HG03571 (cell line): ENCODE data around the gene SYNE1.
"Not testable (repeated sequence)": the region's sequence is repeated elsewhere in the genome, so short reads cannot be mapped to it uniquely, and the experiment has no call there.

Source experiments
- ATAC-seq: cut with Tn5 transposase; IDR thresholded peaks from one replicate; pipeline ENCODE4 v1.9.1; 2021; ENCODE audit not compliant: unreplicated experiment

The SYNE1 gene, protein sequence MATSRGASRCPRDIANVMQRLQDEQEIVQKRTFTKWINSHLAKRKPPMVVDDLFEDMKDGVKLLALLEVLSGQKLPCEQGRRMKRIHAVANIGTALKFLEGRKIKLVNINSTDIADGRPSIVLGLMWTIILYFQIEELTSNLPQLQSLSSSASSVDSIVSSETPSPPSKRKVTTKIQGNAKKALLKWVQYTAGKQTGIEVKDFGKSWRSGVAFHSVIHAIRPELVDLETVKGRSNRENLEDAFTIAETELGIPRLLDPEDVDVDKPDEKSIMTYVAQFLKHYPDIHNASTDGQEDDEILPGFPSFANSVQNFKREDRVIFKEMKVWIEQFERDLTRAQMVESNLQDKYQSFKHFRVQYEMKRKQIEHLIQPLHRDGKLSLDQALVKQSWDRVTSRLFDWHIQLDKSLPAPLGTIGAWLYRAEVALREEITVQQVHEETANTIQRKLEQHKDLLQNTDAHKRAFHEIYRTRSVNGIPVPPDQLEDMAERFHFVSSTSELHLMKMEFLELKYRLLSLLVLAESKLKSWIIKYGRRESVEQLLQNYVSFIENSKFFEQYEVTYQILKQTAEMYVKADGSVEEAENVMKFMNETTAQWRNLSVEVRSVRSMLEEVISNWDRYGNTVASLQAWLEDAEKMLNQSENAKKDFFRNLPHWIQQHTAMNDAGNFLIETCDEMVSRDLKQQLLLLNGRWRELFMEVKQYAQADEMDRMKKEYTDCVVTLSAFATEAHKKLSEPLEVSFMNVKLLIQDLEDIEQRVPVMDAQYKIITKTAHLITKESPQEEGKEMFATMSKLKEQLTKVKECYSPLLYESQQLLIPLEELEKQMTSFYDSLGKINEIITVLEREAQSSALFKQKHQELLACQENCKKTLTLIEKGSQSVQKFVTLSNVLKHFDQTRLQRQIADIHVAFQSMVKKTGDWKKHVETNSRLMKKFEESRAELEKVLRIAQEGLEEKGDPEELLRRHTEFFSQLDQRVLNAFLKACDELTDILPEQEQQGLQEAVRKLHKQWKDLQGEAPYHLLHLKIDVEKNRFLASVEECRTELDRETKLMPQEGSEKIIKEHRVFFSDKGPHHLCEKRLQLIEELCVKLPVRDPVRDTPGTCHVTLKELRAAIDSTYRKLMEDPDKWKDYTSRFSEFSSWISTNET (N-terminal part only)

GRCh38 chr6:152637296-152638047 is at the start of gene SYNE1:
Gene SYNE1 (minus strand): TSS chr6:152637362. CDS start chr6:152628331, 9,031 bp downstream.
- no peak for ATAC-seq

DNA sequence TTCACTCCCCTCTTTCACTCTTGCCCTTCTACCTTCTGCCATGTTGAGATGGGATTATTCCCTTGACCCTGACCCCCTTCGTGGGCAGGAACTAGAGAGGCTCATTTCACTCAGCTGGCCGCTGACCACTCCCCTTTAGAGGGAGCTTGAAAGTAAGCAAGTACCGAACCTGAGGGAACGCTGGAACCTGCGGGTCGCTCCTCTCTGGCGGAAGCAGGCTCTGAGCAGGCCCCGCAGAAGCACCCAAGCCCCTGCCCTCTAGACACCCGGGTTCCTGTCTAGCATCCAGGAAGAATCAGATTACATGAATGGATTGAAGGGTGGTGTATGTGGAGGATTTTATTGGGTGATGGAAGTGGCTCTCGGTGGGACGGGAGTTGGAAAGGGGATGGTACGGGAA is 48.7 kb upstream of the SYNE1 start:
- no peak for ATAC-seq

GRCh38 chr6:152682935-152683334 is 45.8 kb upstream of the SYNE1 start:
- not testable (repeated sequence) for ATAC-seq

GRCh38 chr6:152682141-152682540 is 45.0 kb upstream of the SYNE1 start:
- ATAC-seq, result no peak

- no peak for ATAC-seq
Observed at GRCh38 chr6:152680879-152681517, 43.8 kb upstream of the SYNE1 start.

GRCh38 chr6:152680151-152680550 is 43.0 kb upstream of the SYNE1 start:
- ATAC-seq, result no peak

DNA sequence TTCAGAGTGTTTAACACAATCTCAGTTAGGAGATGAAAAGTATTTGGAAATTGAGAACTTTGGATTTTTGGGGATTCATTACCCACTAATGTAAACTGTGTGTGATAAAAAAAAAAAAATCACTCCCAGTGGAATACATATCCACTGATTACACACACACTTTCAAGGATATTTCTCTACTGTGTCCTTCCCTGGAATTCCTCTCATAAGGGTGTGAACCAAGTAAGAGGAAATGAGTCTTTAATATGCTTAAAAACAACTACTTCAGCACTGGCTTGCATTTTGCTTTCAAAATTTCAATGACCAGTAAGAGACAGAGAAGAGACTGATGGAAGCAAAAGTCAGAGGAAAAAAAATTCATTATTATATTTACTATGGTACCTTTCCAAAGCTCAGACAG is 36.1 kb upstream of the SYNE1 start:
- ATAC-seq, result no peak

- no peak for ATAC-seq
Observed at GRCh38 chr6:152671171-152671570, 34.0 kb upstream of the SYNE1 start.

- no peak for ATAC-seq
Observed at GRCh38 chr6:152669895-152670294, 32.7 kb upstream of the SYNE1 start.

- ATAC-seq, result no peak
Observed at GRCh38 chr6:152661776-152662175, 24.6 kb upstream of the SYNE1 start.

DNA sequence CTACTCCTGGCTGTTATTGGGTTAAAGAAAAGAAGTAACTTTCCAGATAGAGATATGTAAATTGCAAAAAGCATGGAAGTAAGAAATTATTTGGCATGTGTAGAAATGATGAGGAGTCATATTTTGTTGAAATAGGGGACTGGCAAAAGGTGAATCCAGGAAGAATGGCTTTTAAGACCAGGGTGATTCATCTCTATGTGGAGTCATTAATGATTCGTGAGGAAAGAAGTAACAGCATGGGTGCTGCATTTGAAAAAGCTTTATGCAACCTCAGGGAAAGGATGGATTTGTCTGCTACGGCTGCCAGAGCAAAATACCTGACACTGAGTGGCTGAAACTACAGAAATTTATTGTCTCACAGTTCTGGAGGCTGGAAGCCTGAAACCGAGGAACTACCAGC is 14.8 kb upstream of the SYNE1 start:
- ATAC-seq, result no peak

- ATAC-seq, result no peak
Observed at GRCh38 chr6:152648105-152648504, 10.9 kb upstream of the SYNE1 start.

GRCh38 chr6:152646732-152647131 is 9.6 kb upstream of the SYNE1 start:
- ATAC-seq, result not testable (repeated sequence)

DNA sequence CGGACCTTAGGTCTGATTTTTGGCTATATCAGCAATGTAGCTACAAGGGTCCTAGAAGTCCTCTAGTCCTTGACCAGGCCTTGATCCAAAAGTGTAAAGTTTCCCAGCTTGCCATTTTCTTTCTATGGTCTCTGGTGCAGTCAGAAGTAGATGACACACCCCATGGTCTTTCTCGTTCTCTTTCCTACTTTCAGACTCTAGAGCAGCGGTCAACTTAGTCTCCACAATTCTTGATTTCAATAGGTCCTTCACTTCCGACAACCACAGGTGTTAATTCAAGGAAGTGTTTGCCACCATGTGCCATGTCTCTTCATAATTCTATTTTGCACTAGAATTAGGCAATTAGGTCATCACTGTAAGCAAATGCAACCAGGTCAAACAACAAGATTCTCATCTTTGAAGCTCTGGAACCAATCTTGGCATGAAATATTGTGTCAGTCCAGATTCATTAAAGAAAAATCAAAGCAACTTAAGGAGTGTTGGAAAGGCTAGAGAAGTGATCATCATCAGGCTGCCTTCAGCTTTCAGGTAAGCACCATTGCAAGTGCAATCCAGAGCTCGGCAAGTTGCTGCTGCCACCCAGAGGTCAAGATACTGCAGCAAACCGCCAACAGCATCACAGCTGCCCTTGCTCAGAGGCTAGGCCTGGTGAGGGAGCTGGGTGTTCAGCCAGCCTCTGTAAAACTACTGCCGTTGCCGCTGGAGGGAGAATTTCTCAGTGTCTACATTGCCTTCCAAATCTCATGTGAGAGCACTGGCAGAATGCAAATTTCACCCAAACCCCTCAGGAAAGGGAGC is 5.6 kb upstream of the SYNE1 start:
- no peak for ATAC-seq

GRCh38 chr6:152636609-152637295 is 410 bp downstream of the SYNE1 start:
- ATAC-seq, result no peak

GRCh38 chr6:152636021-152636608 is 1.0 kb downstream of the SYNE1 start:
- ATAC-seq, result no peak

DNA sequence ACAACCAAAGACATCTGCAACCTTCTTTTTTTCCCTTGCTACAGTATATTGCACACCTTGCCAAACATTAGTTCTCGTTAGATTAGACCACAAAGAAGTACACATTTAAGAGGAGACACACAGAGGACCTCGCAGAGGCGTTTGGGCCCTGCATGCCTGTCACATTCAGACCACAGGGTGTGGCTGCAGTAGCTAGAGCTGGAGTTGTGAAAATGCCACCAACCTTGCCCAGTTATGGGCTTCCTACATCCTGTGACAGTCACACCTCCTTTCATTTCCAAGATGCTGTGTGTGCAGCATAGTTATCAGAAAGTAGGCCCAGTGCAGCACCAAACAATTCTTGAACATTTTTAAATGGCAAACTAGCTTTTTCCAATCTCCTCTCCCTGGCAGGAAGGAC is 2.4 kb downstream of the SYNE1 start:
- ATAC-seq, result no peak

DNA sequence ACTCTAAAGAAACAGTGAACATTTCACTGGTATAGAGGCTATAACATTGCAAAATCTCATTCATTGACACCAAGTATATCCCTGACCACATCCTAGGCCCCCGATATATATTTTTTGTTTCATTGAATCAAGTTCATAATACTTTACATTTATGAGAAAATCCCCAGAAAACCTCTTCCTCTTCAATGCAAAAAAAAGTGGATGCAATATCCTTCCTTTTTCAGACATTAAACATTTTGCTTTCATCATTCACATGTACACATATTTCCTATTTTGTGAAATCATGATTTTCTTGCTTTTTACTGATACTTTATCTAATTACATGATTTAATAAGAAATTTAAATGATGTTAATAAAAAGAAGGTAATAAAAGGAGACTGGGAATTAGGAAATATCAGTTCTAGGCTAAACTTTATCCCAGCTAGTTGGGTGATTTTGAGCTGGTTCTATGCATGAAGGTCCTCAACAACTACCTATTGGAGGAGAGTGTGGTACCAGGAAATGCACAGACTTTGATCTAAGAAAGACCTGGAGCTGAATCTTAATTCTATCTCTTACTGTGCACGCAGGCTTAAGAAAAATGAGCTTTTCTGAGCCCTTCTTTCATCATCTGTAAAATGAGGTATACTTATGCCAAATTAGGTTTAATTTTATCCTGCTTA is 4.9 kb downstream of the SYNE1 start:
- ATAC-seq, result no peak
